HG02678 (cell line): ENCODE data around the gene SPINT2.

Experiments
- ATAC-seq: cut with Tn5 transposase; IDR thresholded peaks from one replicate; pipeline ENCODE4 v1.9.1; 2021; ENCODE audit warnings: mild to moderate bottlenecking, moderate library complexity; ENCODE audit not compliant: unreplicated experiment

The SPINT2 gene

DNA sequence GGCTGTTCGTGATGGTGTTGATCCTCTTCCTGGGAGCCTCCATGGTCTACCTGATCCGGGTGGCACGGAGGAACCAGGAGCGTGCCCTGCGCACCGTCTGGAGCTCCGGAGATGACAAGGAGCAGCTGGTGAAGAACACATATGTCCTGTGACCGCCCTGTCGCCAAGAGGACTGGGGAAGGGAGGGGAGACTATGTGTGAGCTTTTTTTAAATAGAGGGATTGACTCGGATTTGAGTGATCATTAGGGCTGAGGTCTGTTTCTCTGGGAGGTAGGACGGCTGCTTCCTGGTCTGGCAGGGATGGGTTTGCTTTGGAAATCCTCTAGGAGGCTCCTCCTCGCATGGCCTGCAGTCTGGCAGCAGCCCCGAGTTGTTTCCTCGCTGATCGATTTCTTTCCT is 27.5 kb downstream of the SPINT2 start:
- ATAC-seq, result no peak

DNA sequence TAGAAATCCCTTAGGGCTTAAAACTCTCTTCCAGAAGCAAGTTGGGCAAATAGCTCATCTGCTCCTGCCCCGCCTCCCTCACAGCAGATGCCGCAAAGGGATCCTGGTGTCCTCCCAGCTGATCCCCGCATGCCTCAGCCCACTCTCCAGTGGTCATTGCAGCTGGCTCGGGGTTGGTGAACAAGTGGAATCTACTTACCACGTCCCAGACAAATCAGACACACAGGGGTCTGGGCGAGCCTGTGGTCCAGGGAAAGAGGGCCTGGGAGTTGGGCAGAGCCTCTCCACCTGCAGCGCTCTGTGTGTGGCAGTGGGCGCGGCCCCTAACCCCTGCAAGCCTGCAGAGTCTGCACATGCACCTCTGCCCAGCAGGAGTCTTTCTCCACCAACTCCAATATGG is 28.9 kb downstream of the SPINT2 start:
- ATAC-seq, result no peak

DNA sequence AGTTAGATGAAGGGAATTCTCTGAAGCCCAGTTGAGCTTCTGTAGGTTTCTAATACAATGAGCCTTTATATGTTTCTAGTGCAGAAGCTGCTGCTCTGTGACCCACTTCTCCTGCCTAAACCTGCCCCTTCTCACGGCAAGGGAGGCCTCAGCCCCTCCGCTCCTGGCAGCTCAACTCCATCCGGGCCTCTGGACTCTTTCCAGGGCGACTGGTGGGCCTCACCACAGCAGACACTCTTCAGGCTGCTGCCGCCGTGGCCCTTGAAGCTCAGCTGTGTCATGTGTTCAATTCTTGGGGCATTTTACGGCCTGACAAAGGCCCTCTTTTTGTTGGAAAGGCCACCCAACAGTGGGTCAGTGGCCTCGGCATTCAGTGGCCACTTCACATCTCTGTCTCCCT is 29.7 kb downstream of the SPINT2 start:
- no peak for ATAC-seq

- ATAC-seq, result no peak
Observed at GRCh38 chr19:38298821-38299680, 34.7 kb downstream of the SPINT2 start.

- no peak for ATAC-seq
Observed at GRCh38 chr19:38303517-38304351, 39.4 kb downstream of the SPINT2 start, which contains the start of gene C19orf33. Gene C19orf33, plus strand, starts transcription at chr19:38304251. Its CDS starts 11 bp downstream, at chr19:38304262.

DNA sequence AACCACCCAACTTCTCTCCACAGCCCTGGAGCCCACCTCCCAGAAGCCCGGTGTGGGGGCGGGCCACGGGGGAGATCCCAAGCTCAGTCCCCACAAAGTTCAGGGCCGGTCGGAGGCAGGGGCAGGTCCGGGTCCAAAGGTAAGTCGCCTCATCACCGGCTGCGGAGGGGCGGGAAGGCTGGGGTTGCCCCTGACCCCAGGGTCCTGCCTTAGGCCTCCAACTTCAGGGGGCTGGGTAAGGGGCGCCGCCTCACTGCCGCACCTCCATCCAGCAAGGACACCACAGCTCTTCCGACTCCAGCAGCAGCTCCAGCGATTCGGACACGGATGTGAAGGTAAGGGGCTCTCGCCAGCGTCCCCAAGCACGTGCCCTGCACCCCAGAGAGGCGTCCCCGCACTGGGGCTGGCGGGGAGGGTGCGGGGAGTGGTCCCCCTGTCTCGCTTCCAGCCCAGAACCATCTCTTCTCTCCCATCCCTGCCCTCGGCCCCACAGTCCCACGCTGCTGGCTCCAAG is 40.0 kb downstream of the SPINT2 start:
- ATAC-seq, result no peak

DNA sequence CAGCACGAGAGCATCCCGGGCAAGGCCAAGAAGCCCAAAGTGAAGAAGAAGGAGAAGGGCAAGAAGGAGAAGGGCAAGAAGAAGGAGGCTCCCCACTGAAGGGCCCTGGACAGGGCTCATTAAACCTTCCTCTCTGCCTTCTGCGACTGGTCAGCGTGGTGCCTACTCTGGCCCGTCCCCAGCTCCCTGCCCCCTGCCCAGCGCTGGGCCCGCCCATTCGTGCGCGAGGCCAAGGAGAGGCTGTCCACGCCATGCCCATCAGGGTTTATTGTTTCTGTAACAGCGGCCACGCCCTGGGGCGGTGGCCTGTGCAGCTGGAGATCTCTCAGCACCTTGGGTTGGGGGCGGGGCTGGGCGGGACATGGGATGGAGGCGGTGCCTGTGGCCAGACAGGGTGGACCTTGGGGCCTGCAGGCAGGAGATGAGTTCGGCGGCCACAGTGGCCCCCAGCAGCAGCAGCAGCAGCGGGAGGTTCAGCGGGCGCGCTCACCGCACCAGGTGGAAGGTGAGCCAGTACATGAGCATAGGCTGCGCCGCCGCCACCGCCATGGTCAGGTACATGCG is 40.6 kb downstream of the SPINT2 start:
- ATAC-seq, result no peak

DNA sequence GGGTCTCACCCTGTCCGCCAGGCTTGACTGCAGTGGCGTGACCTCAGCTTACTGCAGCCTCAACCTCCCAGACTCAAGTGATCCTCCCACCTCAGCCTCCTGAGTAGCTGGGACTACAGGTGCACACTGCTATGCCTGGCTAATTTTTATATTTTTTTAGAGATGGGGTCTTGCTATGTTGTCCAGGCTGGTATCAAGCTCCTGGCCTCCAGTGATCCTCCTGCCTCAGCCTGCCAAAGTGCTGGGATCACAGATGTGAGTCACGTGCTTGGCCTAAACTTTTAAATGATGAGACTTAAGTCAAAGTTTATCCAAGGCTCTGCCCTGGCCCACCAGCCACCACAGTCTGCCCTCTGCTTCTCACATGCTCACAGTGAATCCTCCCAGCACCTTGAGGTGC is 41.9 kb downstream of the SPINT2 start:
- no peak for ATAC-seq

GRCh38 chr19:38307076-38307475 is 42.7 kb downstream of the SPINT2 start:
- ATAC-seq, result no peak

- ATAC-seq, result no peak
Observed at GRCh38 chr19:38307597-38307996, 43.2 kb downstream of the SPINT2 start.

DNA sequence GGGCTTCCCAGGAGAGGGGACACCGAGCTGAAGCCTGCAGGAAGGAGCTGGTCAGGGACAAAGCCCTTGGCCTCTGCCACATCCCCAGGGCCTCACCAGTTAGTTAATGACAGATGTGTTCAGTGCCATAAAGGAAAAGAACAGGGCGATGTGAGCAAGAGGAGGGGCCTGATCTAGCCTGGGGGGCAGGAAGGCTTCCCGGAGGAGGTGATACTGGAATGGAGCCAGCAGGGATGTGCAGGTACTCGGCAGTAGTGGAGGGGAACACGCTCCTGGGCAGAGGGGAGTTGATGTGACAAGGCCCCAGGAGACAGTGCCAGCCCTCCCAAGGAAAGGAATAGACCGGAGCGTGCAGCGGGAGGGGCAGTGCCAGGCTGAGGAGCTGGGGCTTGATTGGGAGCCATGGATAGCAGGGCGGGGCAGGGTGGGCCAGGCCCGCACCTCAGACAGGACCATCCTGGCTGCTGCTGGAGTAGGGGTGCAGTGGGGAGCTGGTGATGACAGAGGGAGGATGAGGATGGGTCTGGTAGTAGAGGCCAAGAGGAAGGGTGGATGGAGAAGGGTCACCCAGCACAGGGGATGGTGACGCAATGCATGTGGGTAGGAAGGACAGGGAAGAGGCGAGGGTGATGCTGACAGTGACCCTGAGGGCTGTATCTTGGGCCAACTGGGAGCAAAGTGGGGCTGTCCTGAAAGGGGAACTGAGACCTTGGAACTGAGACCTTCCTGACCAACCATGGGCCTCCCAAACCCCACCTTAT is 43.8 kb downstream of the SPINT2 start:
- no peak for ATAC-seq

DNA sequence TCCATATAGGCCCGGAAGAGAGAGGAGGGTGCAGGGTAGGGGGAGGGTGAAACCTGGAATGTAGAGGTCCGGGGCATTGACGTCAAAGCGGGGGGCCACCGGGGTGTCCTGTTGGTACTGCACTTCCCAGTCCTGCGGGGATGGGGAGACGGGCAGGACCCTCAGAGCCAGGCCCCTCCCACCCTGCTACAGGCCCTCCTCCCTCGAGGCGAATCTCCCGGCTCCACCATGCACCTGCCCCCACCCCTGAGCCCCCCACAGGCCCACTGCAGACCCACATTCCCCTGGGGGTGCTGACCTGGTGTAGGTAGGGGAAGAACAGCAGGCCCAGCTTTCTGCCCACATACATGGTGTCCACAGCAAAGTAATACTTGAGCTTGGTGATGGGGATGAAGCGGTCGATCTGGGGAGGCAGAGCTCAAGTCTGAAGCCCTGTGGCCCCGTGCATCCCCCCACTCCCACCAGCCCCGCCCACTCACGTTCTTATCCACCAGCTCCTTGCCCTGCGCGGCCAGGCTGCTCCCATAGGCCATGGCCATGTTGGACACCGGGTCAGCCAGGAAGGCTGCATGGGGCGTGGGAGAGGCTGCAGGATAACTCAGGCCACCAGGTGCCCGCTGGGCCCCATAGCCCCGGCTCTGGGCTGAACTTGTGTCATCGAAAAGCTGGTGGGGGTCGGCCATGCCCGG is 44.7 kb downstream of the SPINT2 start:
- ATAC-seq, result no peak

DNA sequence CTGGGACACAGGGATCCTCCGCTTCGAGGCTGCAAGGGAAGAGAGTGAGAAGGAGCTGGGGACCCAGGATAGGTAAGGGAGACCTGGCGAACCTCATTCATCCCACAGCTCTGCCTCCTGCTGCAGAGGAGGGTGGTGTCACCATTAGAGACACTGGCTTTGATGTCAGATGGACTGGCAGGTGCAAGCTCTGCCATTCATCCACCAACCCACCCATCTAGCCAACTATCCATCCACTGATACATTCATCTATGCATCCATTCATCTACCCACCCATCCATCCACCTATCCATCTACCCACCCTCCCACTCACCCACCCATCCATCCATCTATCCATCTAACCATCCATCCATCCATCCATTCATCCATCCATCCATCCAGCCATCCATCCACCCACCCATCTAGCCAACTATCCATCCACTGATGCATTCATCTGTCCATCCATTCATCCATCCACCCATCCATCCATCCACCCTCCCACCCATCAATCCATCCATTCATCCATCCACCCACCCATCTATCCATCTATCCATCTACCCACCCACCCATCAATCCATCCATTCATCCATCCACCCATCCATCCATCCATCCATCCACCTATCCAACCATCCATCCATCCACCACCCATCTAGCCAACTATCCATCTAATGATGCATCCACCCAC is 45.4 kb downstream of the SPINT2 start:
- no peak for ATAC-seq

DNA sequence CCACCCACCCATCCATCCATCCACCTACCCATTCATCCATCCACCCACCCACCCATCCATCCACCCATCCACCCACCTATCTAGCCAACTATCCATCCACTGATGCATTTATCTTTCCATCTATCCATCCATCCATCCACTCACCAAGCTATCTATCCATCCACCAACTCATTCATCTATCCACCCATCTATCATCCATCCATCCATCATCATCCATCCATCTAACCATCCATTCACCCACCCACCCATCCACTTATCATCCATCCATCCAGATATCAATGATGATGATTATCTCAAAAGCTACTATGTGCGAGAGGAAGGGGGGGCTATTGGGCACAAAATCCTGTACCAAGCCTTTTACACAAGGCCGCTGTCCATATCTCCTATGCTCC is 45.9 kb downstream of the SPINT2 start:
- no peak for ATAC-seq

- no peak for ATAC-seq
Observed at GRCh38 chr19:38310986-38311385, 46.6 kb downstream of the SPINT2 start.

DNA sequence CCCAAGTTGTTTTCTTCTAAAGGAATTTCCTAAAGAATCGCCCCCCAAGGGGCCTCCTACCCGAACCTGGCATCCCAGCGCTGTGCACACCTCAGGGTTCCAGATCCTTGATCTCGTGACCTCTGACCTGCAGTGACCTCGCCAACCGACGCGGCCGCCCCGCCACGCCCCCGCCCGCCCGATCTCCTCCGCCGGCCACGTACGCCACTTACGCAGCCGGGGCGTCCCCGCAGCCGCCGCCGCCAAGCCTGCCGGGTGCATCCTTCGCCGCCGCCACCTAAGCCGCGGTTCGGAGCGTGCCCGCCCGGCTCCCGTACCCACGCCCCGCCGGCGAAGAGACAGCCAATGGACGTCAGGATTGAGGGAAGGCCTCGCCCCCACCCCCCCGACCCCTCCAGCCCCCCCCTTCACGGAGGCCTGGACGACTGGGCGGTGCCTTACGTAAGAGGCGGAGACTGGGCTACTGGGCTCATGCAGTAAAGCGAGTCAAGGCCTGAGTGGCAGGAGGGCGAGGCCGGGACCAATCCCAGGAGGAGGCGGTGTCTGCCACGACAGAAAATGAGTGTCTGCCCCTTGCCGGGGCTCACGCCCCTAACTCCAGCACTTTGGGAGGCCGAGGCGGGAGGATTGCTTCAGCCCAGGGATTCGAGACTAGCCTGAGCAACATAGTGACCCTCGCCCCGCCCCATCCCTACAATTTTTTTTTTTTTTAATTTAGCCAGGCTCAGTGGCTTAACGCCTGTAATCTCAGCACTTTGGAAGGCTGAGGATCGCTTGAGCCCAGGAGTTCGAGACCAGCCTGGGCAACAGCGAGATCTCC is 51.5 kb downstream of the SPINT2 start, which contains the start of gene YIF1B:
Gene YIF1B (minus strand): TSS at position 291 of the 820 bp plus-strand sequence. CDS start 30 bp downstream, at position 261.
- ATAC-seq, result peak; percentile 88

DNA sequence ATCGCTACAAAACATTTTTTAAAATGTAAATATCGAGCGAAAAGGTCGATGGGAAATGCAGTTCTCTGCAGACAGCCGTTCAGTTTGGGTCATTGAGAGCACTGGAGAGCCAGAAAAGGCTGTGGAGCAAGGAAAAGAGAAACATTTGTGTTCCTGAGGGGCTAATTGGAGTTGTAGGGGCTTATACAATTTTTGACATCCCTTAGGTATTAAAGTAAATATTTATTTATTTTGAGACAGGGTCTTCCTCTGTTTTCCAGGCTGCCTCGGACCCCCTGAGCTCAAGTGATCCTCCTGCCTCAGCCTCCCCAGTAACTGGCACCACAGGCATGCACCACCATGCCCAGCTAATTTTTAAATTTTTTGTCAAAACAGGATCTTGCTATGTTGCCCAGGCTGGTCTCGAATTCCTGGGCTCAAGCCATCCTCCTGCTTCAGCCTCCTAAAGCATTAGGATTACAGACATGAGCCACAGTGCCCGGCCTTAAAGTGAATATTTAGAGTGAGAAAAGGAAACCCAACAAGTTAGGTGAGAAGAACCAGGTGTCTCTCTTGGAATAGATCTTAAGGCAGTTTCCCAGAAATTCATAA is 52.2 kb downstream of the SPINT2 start:
- ATAC-seq, result no peak

DNA sequence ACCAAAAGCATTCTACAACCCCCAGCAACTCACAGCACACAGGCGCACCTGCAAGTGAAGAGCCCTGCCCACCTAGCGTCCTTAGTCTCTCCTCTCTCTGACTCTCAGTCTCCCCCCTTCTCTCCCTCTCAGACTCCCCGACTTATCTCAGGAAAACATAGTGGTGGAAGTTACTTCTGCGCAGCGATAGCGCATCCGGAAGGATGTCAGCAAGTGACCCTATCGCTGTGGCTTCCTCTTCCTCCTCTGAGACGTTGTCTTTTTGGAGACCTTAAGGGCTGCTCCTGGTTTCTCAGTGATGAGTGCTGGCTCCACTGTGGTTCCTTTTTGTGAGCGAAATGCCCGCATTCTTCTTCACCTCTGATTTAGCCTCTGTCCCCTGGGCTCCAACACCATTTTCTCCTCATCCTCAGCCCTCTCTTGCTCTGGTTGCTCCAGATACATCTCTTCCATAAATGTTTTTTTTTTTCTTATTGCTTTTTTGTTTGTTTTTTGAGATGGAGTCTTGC is 52.8 kb downstream of the SPINT2 start:
- no peak for ATAC-seq
